ENCODE data around the gene SMYD5. TPM values are rescaled to one million over a fixed set of nuclear protein-coding genes. Genes with fewer than 3 reads are reported as not detected.

Gene SMYD5
- total and polyA plus RNA-seq, 10 donors = 12.3 to 27.1 (median 17.8) TPM

DNA sequence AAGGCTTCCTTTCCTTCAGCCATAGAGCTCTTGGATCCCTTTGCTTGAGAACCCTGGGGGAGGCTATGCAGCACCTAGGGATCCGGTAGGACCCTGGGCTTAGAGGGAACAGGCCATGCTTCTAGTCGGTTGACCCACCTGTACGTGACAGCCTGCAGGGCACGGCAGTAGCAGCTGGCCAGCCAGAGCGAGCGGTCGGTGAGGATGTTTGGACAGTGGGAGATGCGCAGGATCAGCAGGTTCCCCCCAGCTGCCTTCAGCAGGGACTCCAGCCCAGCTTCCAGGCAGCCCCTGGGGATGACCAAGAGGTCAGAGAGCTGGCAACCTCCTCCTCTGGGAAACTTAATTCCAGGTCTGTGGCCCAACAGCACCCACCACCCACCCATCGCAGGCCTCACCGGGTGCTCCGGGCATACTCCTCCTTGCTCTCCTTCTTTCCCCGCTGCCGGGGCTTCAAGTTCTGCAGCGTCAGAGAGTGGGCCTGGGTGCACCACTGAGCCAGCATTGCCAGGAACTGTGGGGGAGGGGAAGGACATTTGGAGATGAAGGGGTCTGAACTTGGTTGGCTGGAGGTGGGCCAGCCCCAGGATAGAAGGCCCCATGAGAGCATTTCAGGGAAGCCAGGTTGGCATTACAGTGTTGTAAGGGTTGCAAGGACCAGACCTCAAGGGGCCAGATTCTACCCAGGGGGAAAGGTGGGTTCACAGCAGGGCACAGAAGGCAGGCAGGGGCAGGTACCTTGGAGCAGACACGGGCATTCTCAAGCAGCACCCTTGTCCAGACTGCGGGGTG, 49.7 kb downstream of the SMYD5 start:
- TF ChIP-seq POLR2AphosphoS5 (IDR thresholded peaks at IDR 0.05) (no peak), POLR2A (IDR thresholded peaks at IDR 0.05) (no peak)
- TF ChIP-seq, protein P1, sequence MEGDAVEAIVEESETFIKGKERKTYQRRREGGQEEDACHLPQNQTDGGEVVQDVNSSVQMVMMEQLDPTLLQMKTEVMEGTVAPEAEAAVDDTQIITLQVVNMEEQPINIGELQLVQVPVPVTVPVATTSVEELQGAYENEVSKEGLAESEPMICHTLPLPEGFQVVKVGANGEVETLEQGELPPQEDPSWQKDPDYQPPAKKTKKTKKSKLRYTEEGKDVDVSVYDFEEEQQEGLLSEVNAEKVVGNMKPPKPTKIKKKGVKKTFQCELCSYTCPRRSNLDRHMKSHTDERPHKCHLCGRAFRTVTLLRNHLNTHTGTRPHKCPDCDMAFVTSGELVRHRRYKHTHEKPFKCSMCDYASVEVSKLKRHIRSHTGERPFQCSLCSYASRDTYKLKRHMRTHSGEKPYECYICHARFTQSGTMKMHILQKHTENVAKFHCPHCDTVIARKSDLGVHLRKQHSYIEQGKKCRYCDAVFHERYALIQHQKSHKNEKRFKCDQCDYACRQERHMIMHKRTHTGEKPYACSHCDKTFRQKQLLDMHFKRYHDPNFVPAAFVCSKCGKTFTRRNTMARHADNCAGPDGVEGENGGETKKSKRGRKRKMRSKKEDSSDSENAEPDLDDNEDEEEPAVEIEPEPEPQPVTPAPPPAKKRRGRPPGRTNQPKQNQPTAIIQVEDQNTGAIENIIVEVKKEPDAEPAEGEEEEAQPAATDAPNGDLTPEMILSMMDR (IDR thresholded peaks at IDR 0.05 in 8 of 11, conservative IDR thresholded peaks at IDR 0.05 in 3 of 11) = no peak
- 94 to 98% (median 95%) methylated on average over 9 to 16 of the region's 16 CpGs for WGBS, 5 donors
- H3K27ac ChIP-seq = no peak overlapping the region
- intact Hi-C loops (cut with DNase I; ENCODE audit: low total_unique reads) = no loop called here
- DNase-seq = no peak
- H3K4me1 ChIP-seq = peaks cover 0 to 5% (median 2%) of the 10 kb centered on the region in 6 donors
- H3K36me3 ChIP-seq = peaks cover 0 to 74% (median 9%) of the 10 kb centered on the region in 6 donors
- H3K9me3 ChIP-seq = no peaks in the 10 kb centered on the region
- H3K27me3 ChIP-seq (replicated peaks in 1 of 7) = peaks cover 0 to 14% (median 0%) of the 10 kb centered on the region in 7 donors
- H3K4me3 ChIP-seq = no peak overlapping the region

DNA sequence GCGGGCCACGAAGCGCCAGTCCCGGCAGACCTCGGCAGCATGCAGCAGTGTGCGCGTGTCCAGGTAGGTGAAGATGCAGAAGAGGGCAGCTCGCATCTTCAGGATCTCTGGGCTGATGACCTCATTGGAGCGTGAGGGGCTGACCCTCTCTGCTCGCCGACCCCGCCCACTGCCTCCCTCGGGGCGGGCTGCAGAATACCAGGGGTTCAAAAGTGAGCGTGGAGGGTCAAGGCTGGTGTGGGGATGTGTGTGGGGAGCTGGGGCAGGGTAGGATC, 50.2 kb downstream of the SMYD5 start:
- Histone ChIP-seq H3K4me3 (no peak overlapping the region), H3K4me1 (peaks cover 0 to 9% (median 5%) of the 10 kb centered on the region in 6 donors), H3K9me3 (no peaks in the 10 kb centered on the region), H3K36me3 (peaks cover 0 to 73% (median 9%) of the 10 kb centered on the region in 6 donors), H3K27me3 (replicated peaks in 1 of 7) (peaks cover 0 to 20% (median 0%) of the 10 kb centered on the region in 7 donors), H3K27ac (no peak overlapping the region)
- intact Hi-C loops (cut with DNase I; ENCODE audit: low total_unique reads) = no loop called here
- TF ChIP-seq, protein P1 (IDR thresholded peaks at IDR 0.05 in 8 of 11, conservative IDR thresholded peaks at IDR 0.05 in 3 of 11) = no peak
- TF ChIP-seq POLR2AphosphoS5 (IDR thresholded peaks at IDR 0.05) (no peak), POLR2A (IDR thresholded peaks at IDR 0.05) (no peak)
- WGBS, 5 donors = 86 to 94% (median 92%) methylated on average over 15 of the region's 15 CpGs
- no peak for DNase-seq

DNA sequence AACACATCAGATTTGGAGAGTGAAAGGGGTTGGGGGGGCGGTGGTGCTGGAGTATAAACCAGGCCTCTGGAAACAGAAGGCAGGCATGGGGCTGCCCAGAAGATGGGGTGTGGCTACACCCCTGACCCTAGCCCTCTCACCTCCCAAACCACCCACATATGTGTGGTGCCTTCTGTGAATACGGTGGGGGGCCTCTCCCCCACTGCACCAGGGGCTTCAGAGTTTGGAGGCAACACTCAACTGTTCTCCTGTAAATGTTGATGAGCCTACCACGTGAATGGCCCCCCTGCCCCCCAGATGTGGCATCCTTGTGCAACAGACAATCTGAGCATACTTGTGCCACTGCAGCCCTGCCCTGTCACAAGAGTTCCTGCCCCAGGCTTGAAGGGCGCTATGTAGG, 50.7 kb downstream of the SMYD5 start:
- H3K27ac ChIP-seq = no peak overlapping the region
- no peak for TF ChIP-seq POLR2AphosphoS5 (IDR thresholded peaks at IDR 0.05)
- TF ChIP-seq, protein P1 (IDR thresholded peaks at IDR 0.05 in 8 of 11, conservative IDR thresholded peaks at IDR 0.05 in 3 of 11) = no peak
- TF ChIP-seq POLR2A (IDR thresholded peaks at IDR 0.05) = no peak

DNA sequence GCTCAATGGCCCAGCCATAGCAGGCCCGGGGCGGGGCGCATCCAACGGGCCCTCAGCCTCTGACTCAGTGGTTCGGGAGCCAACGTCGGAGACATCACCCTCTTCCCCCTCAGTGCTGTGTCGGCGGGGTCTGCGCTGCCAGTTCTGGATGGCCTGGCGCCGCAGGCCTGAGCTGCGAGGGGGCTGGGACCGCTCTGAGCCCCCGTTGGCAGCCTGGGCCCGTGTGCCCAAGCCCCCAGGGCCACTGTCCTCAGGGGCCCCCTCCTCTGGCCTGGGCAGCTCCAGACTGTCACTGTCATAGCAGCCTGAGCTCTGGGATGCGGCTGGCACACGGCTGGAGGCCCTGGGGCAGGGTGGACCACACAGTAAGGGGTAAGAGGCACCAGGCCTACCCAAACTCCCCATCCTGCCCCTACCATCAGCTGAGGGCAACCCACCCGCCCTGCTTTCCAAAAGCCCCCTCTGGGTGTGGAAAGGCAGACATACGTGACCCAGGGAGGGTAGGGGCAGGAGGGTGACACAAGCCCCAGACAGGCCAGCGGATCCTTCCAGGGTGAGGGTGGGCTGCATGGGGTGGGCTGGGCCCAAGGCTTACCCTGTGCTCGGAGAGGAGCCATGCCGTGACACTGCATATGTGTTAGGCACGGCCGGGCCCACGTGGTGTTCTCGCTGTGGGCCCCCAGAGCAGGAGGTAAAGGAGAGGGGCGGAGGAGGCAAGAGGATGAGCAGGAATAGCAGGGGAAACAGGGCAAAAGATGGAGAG, 51.4 kb downstream of the SMYD5 start:
- DNase-seq = no peak
- no peak overlapping the region for H3K27ac ChIP-seq
- 88 to 93% (median 92%) methylated on average over 13 to 28 of the region's 28 CpGs for WGBS, 5 donors

More for the DNA sequence above, 50.7 kb downstream of the SMYD5 start:
- DNase-seq = no peak
- intact Hi-C loops (cut with DNase I; ENCODE audit: low total_unique reads) = no loop called here
- no peaks in the 10 kb centered on the region for H3K9me3 ChIP-seq
- peaks cover 0 to 25% (median 0%) of the 10 kb centered on the region in 7 donors for H3K27me3 ChIP-seq (replicated peaks in 1 of 7)
- 73 to 92% (median 87%) methylated on average over 3 to 4 of the region's 4 CpGs for WGBS, 5 donors
- H3K4me3 ChIP-seq = no peak overlapping the region
- peaks cover 0 to 68% (median 9%) of the 10 kb centered on the region in 6 donors for H3K36me3 ChIP-seq
- peaks cover 0 to 12% (median 6%) of the 10 kb centered on the region in 6 donors for H3K4me1 ChIP-seq

More for the DNA sequence above, 51.4 kb downstream of the SMYD5 start:
- Histone ChIP-seq H3K4me1 (peaks cover 0 to 16% (median 7%) of the 10 kb centered on the region in 6 donors), H3K36me3 (peaks cover 0 to 61% (median 9%) of the 10 kb centered on the region in 6 donors), H3K27me3 (replicated peaks in 1 of 7) (peaks cover 0 to 26% (median 0%) of the 10 kb centered on the region in 7 donors), H3K9me3 (no peaks in the 10 kb centered on the region), H3K4me3 (no peak overlapping the region)
- TF ChIP-seq POLR2AphosphoS5 (IDR thresholded peaks at IDR 0.05) = no peak
- TF ChIP-seq, protein P1 (IDR thresholded peaks at IDR 0.05 in 8 of 11, conservative IDR thresholded peaks at IDR 0.05 in 3 of 11) = no peak
- TF ChIP-seq POLR2A (IDR thresholded peaks at IDR 0.05) = no peak
- intact Hi-C loops (cut with DNase I; ENCODE audit: low total_unique reads) = no loop called here
